GM06990 (cell line): ENCODE measurements around the gene TLE4.

Experiments
- DNase-seq: peaks from one replicate; pipeline ENCODE4 v3.0.0-alpha.2; 2011; ENCODE audit not compliant: insufficient read length; ENCODE audit errors: extremely low read depth
- H3K27me3 ChIP-seq: replicated peaks from 2 replicates; pipeline ENCODE4 v1.6.0; 2011; ENCODE audit warnings: low read length; ENCODE audit not compliant: control insufficient read depth, insufficient read depth
- H3K36me3 ChIP-seq: 2 replicates; pipeline ENCODE4 v1.5.1; 2011; ENCODE audit warnings: low read length; ENCODE audit not compliant: control insufficient read depth, insufficient read depth
- H3K4me3 ChIP-seq: replicated peaks from 2 replicates; pipeline ENCODE4 v1.5.1; 2011; ENCODE audit warnings: low read depth, mild to moderate bottlenecking, control low read depth, low read length
- CTCF ChIP-seq: IDR thresholded peaks from 2 replicates; pipeline ENCODE4 v1.5.1; 2011; ENCODE audit warnings: low read length, control low read depth, mild to moderate bottlenecking, inconsistent platforms; ENCODE audit not compliant: insufficient read depth, poor library complexity, severe bottlenecking

TLE4 gene

GRCh38 chr9:79682076-79682736 lies 110.4 kb downstream of the TLE4 start:
- DNase-seq = no peak
- TF ChIP-seq CTCF = no peak
- H3K4me3 ChIP-seq = no peak overlapping the region
- H3K27me3 ChIP-seq = no peaks in the 10 kb centered on the region
- H3K36me3 ChIP-seq = no peaks in the 10 kb centered on the region

- Histone ChIP-seq H3K36me3 (no peaks in the 10 kb centered on the region), H3K4me3 (no peak overlapping the region), H3K27me3 (no peaks in the 10 kb centered on the region)
- no peak for DNase-seq
- TF ChIP-seq CTCF = no peak
Observed at GRCh38 chr9:79684059-79684458, 112.3 kb downstream of the TLE4 start.

DNA sequence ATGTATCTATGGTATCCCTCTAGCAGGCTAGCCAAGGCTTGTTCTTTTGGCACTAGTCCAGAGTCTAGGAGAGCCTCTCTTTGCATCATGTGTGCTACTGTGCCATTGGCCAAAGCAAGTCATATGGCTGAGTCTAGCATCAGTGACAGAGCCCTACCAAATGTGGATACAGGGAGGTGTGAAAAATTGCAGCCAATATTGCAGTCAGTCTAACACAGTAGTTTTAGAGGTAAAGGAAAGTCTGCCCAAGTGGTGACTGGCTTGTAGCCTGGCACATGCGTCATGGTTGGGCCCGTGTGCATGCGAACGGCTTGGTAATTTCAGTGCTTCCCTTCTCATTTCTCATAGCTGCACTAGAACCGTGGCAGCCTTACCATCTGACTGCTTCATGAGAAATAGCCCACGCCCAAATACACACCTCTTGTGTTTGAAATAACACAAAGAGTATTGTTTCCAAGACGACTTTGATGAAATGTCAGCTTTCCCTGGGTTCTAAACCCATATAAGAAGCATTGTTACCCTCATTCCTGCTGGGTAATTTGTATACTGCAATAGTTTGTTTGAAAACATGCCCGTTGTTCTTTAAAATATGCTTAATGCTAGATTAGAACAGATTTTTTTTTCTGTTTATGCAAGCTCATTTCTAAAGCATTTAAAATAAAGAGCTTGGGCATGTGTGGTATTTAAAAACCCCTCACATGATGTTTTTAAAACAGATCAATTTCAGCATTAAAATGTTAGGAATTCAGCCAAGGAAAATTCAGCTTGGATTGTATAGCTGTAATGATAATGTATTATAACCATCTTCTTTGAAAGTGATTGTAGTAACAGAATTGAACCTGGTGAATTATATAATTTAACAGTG lies 113.2 kb downstream of the TLE4 start:
- DNase-seq = no peak
- no peak overlapping the region for H3K4me3 ChIP-seq
- H3K36me3 ChIP-seq = no peaks in the 10 kb centered on the region
- no peaks in the 10 kb centered on the region for H3K27me3 ChIP-seq
- no peak for TF ChIP-seq CTCF

GRCh38 chr9:79685577-79685976 lies 113.8 kb downstream of the TLE4 start:
- Histone ChIP-seq H3K27me3 (no peaks in the 10 kb centered on the region), H3K36me3 (no peaks in the 10 kb centered on the region), H3K4me3 (no peak overlapping the region)
- no peak for DNase-seq
- TF ChIP-seq CTCF = no peak

- DNase-seq = no peak
Observed at GRCh38 chr9:79686381-79687130, 114.8 kb downstream of the TLE4 start.

More at GRCh38 chr9:79686381-79687130, 114.8 kb downstream of the TLE4 start:
- H3K4me3 ChIP-seq = no peak overlapping the region
- H3K27me3 ChIP-seq = no peaks in the 10 kb centered on the region
- TF ChIP-seq CTCF = no peak
- no peaks in the 10 kb centered on the region for H3K36me3 ChIP-seq
